NCI-H345 treated with DMSO at 0.1 percent for 48 hours (cell line): ENCODE results near the gene ADAMTS17.

Source experiments
- DNase-seq: peaks from one replicate; lab custom pipeline; 2025; ENCODE audit not compliant: unreplicated experiment; lab: John Stamatoyannopoulos, UW

The ADAMTS17 gene

DNA sequence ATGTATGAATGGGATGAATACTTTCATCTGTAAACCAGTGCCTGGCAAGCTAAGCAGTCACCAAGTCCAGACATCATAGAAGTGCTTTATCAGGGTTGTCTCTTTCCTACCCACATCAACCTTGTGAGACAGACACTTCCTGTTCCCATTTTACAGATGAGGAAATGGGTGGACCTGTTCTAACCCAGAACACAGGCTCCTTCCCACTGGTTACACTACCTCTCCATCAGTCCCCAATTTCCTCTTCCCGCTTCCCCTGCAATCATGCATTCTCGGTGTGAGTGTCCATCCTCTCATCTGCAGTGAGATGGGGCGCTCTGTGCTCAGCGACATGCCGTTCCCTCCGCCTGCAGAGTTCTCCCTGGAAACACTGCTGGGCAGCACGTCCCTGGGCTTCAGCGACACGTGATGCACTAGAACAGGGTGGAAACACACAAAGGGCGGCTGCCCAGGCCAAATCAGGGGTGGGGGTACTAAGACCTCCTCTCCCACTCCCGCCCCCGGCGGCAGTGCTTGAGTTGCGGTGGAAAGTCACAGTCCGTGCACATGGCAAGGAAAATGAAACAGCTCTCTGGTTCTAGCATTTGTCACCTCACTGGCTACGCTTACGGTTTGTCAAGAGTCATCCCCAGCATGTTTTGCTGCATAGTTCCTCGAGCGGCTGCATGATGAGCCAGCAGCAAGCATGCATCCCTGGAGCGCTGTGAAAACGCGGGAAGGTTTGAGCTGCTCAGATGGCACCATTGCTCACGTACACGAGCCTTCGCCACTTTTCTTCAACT is 201.1 kb downstream of the ADAMTS17 start:
- DNase-seq: no peak

DNA sequence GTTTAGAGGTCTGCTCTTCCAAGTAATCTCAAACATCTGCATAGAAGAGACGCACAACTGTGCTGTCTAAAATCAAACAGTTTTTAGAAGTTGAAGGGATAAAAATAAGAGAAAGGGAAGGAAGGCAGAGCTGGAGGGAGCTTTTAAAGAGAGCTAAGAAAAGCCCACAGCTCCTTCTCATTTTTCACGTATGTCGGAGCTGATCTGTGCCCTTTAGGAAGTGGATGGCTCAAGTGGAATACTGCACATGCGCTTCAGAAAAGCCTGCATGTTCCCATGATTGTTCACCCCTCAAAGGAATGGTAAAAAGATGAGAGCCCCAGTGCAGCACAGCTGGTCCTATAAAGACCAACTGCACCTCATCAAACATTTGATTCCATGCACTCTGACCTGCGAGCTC is 207.2 kb downstream of the ADAMTS17 start:
- DNase-seq: no peak

DNA sequence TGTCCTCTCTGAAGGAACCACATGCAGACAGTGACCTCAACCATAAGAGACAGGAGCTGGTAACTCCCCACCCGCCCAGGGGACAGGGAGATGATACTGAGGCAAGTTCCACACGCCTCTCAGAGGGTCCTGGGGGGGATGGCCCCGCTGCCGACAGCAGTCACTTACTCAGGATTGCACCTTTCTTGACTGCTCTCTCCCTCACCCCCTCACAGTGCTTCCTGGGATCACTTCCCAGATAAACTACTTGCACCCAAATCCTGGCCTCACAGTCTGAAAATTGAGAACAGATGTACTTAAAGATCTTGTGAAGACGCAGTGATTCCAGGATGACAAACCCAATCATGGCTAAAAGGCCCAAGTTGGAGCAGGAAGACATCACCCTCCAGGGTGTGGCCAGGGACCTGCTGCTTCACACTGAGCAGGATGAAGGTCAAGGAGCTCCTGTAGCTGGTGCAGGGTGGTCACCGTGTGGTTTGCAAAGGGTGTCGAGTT is 207.6 kb downstream of the ADAMTS17 start:
- no peak for DNase-seq

DNA sequence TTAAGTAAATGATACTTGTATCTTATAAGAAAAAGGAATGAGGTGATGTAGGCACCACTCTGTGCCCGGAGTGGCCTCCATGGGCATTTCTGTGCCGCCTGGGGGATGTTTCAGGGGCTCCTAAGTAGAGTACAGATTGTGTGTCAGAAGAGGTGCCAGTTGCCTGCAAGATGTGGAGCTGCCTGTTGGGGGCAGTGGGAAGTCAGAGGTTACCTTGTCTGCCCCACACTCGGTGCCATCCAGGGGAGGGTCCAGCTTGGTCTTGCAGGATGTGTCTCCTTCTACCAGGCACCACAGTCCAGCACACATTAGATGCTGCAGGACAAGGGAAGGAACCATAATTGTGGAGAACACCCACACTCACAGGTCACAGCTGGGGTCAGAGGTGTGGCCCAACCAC is 208.8 kb downstream of the ADAMTS17 start:
- no peak for DNase-seq

DNA sequence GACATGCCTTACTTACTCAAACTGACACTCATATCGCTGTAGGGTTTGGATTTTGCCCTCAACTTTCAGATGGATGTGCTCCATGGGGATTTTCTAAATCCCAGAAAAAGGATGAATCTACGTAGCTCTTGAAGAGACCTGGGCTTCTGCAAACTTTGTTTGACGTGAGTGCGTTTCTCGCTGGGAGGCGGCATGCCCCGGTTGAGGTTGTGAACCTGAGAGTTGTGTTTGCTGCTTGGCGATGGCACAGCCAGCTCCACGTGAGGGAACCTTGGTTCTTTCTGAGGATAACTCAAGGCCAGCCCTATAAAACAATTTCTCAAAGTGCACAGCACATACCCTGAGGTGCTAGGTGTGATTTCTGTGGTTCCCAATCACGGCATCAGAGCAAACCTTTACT is 209.5 kb downstream of the ADAMTS17 start:
- DNase-seq: no peak

DNA sequence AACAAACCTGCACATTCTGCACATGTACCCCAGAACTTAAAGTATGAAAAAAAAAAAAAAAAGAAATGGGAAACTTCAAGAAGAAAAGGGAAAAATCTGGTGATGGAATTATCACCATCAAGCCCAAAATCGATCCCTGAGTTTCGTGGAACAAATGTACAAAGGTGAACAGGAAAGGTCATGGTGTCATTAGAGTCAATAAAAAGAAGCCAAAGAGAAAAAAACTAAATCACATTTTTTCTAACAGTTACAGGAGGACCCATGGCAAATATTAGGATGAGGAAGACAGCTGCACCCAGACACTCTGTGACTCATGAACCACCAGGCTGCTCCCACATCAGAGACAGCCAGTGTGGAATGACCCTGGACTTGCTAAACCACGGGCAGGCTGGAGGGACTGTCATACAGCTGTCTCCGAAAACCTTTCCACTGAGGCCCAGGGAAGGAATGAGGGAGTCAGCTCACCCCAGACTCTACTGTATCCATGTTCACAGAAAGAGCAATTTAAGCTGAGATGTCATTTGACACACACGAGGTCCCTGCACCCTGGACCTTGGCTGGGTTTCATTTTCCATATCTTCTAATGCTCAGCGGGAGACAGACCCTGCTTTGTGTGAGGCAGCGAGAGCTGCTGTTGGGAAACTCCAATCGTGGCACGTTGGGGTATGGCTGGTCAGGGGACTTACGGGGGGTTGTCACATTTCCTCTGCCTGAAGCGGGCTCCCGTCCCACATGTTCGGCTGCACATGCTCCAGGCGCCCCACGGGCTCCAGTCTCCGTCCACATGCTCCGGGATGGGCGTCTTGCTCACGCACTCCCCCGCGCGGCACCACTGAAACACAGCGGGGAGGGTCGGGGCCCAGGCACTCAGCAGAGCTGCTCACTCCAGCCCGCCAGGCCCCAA is 210.2 kb downstream of the ADAMTS17 start:
- no peak for DNase-seq

DNA sequence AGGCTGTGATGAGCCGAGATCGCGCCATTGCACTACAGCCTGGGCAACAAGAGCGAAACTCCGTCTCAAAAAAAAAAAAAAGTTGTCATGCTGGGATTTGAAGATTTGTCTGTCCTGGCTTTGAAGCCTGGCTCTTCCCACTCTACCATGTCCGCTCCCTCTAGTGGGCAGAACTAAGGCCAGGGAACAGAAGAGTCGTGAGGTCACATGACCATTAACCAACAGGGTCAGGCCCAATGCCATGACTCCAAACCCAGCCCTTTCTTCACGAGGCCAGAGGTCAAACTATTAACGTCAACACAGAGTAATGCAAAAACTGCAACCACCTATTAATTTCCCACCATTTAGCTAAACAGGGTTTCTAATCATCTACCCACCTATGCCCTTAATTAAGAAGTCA is 212.1 kb downstream of the ADAMTS17 start:
- no peak for DNase-seq

DNA sequence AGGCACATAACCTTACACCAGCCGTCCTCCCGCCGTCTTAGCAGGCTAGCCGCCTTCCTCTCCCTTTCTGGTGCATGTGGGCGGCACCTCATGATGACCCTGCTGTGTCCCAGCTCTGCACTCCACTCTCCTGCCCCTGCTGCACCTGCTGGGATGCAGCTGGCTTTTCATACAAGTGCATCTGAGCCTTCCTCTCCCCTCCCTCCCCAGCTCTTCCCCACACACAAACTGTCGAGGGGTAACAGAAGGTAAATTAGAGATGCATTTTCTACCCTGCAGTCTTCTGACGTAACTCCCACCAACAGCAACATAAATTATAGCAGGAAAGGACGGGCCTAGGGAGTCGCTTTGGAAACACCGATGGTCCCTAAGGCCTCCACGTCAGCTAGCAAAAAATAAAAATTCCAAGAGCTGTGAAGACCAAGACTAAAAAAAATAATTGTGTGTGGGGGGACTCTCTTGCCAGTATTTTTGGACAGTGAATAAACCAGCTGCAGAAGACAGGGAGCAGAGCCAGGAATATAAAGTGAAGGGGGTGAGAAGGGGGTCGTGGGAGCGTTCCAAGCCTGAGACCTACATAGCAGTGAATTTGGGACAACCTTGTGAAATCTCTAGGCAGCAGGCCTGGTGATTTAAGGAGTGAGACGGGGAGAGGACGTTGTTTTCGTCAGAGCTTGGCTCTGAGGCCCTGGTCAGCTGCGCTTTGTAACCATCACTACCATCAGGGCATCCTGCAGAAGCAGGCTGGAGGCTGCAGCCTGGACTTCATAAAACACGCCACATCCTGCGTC is 216.2 kb downstream of the ADAMTS17 start:
- DNase-seq: peak; percentile 45

DNA sequence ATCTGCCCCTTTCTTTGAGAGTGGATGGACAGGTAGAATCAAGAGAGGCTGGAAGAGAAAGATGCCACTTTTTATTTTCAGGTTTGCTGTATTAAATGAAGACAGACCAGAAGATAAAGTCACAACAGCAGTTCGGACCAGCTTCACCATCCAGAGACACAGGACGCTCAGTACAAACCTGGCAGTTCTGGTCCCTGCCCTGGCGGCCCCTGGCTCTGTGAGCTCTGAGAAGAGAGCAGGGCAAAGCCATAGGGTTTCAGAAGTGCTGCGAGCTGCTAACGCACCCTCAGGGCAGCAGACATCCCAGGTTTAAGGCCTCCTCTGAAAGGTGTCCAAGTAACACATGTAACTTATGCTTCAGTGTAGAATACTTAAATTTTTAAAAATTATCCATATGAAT is 216.8 kb downstream of the ADAMTS17 start:
- no peak for DNase-seq

DNA sequence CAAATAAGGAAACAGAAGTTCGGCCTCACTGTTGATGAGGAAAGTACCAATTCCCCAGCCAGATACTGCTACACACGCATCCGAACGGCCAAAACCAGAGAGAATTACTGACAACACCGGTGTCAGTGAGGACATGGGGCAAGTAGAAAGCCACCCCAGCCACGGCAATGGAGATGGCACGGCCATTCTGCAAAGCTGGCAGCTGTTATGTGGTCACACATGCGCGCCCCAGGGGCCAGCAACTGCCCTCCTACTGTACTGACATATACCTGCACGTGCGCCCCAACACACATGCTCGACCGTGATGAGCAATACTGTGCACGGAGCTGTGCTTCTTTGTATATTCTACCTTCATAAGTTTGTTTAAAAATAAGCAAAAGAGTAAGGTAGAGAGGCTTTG is 217.4 kb downstream of the ADAMTS17 start:
- no peak for DNase-seq

DNA sequence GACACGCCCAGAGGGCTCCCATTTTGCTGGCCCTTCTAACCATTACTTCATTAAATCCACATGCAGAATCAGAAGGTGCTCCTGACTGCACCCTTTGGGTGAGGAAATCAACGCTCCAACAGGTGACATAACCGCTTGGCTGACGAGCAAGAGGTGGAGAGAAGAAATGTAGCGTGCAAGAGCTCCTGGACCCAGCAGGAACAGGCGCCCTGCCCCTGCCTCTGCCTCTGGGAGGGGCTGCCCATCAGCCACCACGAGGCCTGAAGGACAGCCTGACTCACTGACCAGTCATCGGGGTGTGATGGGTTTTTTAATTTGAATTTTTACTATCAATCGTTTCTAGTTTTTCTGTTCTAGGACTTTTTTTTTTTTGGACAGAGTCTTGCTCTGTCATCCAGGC is 218.2 kb downstream of the ADAMTS17 start:
- DNase-seq: no peak

DNA sequence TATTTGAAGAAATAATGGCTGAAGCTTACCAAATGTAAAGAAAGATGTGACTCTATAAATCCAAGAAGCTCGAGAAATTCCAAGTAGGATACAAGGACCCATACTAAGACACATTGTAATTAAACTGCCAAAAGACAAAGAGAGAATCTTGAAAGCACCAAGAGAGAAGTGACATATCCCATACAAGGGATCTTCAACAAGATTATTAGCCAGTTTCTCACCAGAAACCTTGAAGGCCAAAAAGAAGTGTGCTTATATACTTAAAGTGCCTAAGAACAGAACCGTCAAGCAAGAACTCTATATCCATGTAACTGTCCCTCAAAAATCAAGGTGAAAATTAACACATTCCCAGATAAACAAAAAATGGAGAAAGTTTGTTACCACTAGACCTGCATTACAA is 220.5 kb downstream of the ADAMTS17 start:
- no peak for DNase-seq

DNA sequence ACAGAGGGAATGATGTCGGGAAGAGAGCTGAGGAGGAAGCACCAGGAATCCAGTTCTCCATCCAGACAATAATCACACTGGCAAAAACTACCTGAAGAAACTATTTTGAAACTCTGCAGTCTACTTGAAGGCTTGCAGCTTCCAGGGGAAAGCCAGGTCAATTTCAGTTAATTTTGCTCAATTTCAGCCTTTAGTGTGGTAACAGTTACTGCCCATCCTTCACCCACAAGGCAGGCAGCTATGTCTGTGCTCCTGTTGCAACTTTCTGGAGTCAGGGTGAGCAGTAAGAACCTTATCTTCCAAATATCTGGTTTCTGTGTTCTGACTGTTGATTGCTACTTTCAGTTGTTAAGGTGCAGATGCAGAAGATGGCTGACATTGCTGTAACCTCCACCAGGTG is 221.7 kb downstream of the ADAMTS17 start:
- DNase-seq: no peak

DNA sequence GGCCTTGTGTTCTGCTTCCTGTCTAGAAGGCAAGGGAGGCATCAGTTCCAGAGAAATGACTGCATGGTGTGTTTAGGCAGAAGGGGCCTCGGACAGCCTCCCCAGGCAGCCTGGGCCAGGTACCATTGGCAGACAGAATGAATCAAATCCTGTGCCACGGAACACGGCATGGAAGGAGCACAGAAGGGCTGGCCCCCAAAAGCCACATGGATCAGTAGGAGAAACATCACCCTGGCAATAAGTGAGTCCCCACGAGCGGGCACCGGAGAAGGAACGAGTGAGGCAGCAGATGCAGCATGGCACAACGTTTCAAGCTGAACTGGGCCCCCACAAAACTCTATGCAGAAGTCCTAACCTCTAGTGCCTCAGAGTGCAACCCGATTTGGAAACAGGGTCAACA is 223.2 kb downstream of the ADAMTS17 start:
- no peak for DNase-seq

DNA sequence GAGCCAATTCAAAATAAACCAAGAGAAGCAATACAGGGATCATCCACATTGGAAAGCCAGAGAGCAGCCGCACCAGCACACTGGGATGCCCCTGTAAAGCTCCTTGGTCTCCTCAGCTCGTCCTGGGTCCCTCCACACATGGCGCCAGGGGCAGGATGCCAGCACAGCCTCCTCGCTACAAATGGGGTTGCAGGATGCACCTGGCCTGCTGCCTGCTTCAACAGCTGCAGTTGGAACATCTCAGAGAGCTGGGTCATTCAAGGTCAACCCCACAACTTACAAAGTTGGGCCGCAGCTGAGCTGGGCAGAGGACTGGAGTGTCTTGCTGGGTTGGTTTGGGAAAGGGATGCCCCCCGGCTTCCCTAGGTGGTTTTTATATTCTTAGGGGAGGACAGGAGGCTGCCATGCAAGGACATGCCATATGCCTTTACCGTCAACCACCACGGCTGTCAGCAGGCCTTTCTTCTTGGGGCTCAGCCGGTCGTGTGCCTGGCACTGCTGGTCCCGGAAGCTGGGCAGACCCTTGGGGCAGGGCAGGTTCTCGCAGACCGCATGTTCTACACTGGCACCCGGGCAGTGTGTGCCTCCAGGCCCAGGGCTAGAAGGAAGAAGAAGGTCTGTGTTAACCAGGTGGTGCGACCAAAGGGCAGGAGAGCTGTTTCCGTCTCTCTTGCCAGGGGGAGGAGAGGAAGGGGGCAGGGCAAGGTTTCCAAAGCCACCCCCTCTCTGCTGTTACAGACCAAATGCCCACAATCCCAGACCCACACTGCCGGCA is 225.2 kb downstream of the ADAMTS17 start:
- no peak for DNase-seq

DNA sequence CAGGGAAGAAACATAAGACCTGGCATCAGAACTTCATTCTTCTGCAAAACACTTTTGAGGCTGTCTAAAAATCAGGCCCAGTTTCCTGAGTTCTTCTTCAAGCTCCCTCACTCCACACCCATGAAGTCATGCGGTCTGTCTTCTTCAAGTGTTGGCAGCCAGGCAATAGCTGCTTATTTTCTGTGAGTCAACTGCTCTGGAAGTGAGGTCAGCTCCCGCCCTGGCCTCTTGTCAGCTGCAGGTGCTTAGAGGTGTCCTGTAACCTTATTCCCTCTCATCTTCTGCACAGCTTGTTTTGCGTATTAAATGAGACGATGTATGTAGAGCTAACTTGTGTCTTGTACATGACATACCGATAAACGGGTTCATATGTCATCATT is 226.1 kb downstream of the ADAMTS17 start:
- DNase-seq: no peak

DNA sequence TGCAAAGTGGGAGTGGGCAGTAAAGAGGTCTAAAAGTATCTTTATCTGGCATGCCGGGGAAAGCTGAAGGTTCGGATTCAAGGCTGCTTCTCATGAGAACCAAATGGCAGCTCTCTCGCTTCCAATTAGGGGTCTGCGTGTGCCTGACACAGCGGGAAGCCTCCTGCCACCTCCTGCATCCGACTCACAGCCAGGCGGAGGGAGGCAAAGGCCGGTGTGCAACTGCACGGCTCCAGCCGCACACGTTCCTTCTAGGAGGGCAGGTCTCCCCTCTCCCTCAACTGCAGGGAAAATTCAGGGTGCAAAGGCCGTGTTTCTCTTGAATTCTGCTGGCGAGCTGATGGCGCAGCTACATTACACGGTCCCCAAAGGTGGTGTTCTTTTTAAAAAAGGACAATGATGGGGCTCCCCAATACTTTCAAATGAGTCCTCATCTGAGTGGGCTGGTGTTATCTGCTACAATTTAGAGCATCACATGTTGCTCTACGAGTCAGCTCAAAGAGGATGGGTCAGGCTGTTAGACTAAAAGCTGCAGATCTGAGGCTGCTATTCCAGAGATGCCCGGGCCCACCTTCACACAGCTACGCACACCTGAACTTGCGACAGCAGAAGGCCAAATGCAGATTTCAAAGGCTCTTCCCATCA is 226.6 kb downstream of the ADAMTS17 start:
- DNase-seq: no peak

DNA sequence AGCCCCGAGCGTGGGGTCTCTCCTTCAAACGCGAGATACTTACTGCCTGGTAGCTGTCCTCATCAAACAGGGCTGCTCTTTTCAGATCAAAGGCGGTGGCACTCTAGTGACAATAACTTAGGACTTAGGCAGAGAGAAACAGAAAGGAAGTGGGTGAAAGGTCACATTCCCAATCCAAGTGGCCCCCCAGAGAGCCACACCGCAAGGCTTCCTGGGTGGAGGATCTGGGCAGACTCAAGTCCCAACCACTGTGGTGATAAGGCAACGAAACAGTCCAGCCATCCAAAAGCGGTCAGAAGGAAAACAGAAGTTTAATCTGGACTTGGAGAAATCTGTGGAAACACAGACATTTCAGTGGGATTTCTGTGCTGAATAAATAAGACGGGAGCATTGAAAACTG is 227.2 kb downstream of the ADAMTS17 start:
- no peak for DNase-seq

DNA sequence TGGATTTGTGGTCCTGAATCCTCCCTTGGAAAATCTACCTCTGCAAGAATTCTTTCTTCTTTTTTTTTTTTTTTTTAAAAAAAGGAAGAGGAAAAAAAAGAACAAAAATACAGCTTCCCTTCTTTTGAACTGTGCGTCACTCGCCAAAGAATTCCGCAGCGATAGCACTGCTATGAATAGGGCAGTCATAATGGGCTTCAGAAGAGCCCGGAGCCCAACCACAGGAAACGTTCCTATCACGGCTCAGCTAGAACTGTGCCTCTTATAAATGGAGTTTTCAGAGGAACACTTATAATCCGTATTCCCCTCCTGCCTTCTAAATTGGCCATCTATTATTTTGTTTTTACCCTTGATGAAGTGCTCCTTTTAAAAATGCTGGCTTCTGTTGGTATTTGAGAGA is 227.7 kb downstream of the ADAMTS17 start:
- no peak for DNase-seq
